Measurements from ENCODE around the gene PLS3.

DNA sequence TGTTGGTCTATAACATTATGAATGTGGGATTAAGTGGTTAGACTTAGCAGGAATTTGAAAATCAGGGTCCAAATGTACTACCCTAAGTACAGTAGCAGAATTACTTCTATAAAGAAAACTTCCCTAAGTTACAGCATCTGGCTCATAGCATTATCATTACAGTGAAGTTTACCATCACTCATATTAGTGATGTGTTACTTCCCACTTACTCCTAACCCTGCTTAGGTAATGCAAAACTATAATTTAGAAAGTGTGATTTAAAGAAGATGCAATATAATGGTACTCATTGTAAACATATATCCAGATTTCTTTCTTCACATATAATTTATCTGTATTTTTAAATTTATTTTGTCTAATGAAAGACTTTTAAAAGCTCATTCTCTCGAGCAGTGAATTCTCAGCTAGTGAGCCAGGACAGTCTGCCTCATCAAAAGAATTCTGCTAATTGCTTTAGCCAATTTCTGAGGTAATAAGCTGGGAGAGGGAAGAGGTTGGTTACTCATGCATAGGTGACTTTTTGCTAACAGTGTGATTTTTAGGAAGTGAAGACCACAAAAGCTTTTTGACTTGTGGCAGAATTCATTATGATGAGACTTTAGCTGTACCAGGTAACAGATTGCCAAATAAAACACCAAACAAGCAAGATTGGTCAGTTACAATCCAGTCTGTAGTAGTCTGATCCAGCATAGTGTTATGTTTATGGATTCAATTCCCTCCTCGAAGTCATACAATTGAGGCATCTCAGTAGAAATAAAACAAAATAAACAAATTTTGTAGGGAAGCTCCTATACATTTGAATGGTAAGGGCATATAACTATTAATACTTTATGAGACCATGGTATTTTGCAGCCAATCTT lies 21.0 kb downstream of the PLS3 start:
- TF ChIP-seq, protein P1, sequence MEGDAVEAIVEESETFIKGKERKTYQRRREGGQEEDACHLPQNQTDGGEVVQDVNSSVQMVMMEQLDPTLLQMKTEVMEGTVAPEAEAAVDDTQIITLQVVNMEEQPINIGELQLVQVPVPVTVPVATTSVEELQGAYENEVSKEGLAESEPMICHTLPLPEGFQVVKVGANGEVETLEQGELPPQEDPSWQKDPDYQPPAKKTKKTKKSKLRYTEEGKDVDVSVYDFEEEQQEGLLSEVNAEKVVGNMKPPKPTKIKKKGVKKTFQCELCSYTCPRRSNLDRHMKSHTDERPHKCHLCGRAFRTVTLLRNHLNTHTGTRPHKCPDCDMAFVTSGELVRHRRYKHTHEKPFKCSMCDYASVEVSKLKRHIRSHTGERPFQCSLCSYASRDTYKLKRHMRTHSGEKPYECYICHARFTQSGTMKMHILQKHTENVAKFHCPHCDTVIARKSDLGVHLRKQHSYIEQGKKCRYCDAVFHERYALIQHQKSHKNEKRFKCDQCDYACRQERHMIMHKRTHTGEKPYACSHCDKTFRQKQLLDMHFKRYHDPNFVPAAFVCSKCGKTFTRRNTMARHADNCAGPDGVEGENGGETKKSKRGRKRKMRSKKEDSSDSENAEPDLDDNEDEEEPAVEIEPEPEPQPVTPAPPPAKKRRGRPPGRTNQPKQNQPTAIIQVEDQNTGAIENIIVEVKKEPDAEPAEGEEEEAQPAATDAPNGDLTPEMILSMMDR (IDR thresholded peaks at IDR 0.05), result no peak
- TF ChIP-seq POLR2A (IDR thresholded peaks at IDR 0.05; ENCODE audit: low read depth), result no peak
